BE2C (cell line): ENCODE measurements around the gene C19orf73.

ENCODE experiments used
- DNase-seq: peaks from one replicate; pipeline ENCODE4 v3.0.0-alpha.2; 2020
- H3K27me3 ChIP-seq: fragments of 250-450 bp; sonication (Bioruptor Pico); 2 replicates; pipeline ENCODE4 v1.5.1; 2020; ENCODE audit warnings: mild to moderate bottlenecking
- H3K36me3 ChIP-seq: fragments of 250-450 bp; sonication (Bioruptor Pico); 2 replicates; pipeline ENCODE4 v1.5.1; 2020; ENCODE audit warnings: mild to moderate bottlenecking
- H3K4me1 ChIP-seq: fragments of 250-450 bp; sonication (Bioruptor Pico); 2 replicates; pipeline ENCODE4 v1.5.1; 2020
- H3K4me3 ChIP-seq: 2 replicates; pipeline ENCODE4 v1.5.1; 2011; ENCODE audit warnings: low read depth, low read length
- H3K9me3 ChIP-seq: fragments of 250-450 bp; sonication (Bioruptor Pico); 2 replicates; pipeline ENCODE4 v1.5.1; 2020
- TF ChIP-seq, protein P1 (sequence below): IDR thresholded peaks from 2 replicates; pipeline ENCODE4 v1.5.1; 2012; ENCODE audit warnings: mild to moderate bottlenecking, low read depth, low read length

The C19orf73 gene

DNA sequence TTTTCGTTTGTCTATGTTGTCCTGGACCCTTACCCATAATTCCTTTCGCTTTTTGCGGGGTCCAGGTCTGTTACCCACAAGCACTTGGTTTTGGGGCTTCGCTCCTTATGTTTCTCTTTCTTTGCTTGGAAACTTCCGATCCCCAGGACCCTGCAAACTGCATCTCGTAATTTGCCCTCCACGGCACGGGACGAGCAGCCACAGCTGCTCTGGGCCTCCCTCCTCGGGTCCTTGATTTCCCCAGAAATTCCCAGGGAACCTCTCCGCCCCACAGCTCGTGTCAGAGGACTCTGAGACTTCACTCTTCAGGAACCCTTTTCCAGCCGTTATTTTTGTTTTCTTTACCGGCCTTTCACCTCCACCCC lies 33.1 kb downstream of the C19orf73 start:
- peaks cover 40% of the 10 kb centered on the region for H3K36me3 ChIP-seq
- no peaks in the 10 kb centered on the region for H3K9me3 ChIP-seq
- TF ChIP-seq, protein P1, sequence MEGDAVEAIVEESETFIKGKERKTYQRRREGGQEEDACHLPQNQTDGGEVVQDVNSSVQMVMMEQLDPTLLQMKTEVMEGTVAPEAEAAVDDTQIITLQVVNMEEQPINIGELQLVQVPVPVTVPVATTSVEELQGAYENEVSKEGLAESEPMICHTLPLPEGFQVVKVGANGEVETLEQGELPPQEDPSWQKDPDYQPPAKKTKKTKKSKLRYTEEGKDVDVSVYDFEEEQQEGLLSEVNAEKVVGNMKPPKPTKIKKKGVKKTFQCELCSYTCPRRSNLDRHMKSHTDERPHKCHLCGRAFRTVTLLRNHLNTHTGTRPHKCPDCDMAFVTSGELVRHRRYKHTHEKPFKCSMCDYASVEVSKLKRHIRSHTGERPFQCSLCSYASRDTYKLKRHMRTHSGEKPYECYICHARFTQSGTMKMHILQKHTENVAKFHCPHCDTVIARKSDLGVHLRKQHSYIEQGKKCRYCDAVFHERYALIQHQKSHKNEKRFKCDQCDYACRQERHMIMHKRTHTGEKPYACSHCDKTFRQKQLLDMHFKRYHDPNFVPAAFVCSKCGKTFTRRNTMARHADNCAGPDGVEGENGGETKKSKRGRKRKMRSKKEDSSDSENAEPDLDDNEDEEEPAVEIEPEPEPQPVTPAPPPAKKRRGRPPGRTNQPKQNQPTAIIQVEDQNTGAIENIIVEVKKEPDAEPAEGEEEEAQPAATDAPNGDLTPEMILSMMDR = no peak
- no peaks in the 10 kb centered on the region for H3K27me3 ChIP-seq
- DNase-seq = no peak
- H3K4me1 ChIP-seq = peaks cover 3% of the 10 kb centered on the region
- peak overlapping the region; percentile 76 for H3K4me3 ChIP-seq

DNA sequence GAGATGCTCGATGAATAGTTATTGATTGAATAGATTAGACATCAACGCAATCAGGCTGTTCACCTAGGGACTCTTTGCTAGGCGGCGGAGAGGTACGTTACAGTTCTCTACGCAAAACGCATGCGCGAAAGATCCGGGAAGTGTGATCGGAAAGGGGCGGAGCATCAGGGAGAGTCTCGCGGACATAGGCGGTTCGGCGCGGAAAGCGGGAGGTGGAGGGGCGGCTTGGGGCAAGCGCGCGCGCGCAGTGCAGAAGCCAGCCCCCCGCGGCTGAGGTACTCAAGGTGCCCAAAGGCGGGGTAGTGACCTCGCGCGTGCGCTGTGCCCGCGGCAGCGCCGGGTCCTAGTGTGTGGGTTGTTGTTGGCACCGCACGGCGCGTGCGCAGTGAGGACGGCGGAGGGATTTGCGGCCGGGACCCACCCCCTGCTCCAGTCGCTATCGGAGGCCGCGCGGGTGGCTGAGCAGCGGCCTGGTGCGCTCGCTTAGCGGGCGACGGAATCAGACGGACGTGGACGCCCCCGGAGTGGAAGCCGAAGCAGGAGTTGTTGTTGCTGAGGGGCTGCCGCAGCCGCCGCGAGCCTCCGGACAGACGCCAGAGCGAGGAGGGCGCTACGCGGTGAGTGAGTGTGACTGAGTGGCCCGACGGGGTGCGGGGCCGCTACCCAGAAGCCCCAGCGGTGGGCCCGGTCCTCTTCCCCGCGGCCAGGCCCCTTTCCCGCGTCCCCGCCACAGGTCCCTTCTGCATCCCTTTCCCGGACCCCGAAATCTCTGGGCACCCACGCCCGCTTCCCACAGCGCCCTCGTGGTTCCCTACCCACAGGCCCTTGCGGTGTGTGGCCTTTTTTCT lies 33.7 kb downstream of the C19orf73 start, which contains the start of gene SNRNP70:
TSS of gene SNRNP70 (plus strand) at position 432 of the 848 bp plus-strand sequence. CDS start 964 bp downstream, outside the sequence.
- H3K4me3 ChIP-seq = peak within 1 kb of the TSS; percentile 76
- peaks cover 34% of the 10 kb centered on the region for H3K36me3 ChIP-seq
- no peaks in the 10 kb centered on the region for H3K9me3 ChIP-seq
- H3K4me1 ChIP-seq = peaks cover 3% of the 10 kb centered on the region
- no peaks in the 10 kb centered on the region for H3K27me3 ChIP-seq
- DNase-seq = peak; percentile 100
- TF ChIP-seq, protein P1 = no peak

DNA sequence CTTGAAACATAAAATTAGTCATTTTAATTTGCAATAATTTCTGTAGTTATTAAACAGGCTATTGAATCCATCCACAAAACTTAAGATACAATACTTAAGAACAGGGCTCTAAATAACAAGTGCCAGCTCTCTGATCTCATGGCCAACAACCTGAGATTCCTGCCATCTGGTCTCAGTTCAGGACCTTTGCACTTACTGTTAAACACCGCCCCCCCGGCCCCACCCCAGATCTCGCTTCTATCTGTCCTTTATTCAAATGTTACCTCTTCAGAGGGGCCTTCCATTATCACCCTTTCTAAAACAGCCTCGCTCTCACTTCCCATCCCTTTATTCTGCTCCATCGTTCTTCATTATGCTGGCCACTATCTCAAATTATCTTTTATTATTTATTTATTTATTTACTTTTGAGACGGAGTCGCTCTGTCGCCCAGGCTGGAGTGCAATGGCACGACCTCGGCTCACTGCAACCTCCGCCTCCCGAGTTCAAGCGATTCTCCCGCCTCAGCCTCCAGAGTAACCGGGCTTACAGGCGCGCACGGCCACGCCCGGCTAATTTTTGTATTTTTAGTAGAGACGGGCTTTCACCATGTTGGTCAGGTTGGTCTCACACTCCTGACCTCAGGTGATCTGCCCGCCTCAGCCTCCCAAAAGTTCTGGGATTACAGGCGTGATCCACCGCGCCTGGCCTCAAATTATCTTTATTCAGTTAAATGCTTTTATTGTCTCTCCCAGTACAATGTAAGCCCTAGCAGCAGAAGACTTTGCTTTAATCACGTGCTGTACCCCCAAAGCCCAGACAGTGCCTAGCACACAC lies 34.5 kb downstream of the C19orf73 start:
- no peaks in the 10 kb centered on the region for H3K27me3 ChIP-seq
- peaks cover 3% of the 10 kb centered on the region for H3K4me1 ChIP-seq
- DNase-seq = no peak
- TF ChIP-seq, protein P1 = no peak
- H3K9me3 ChIP-seq = no peaks in the 10 kb centered on the region
- peaks cover 29% of the 10 kb centered on the region for H3K36me3 ChIP-seq
- H3K4me3 ChIP-seq = peak overlapping the region; percentile 76

DNA sequence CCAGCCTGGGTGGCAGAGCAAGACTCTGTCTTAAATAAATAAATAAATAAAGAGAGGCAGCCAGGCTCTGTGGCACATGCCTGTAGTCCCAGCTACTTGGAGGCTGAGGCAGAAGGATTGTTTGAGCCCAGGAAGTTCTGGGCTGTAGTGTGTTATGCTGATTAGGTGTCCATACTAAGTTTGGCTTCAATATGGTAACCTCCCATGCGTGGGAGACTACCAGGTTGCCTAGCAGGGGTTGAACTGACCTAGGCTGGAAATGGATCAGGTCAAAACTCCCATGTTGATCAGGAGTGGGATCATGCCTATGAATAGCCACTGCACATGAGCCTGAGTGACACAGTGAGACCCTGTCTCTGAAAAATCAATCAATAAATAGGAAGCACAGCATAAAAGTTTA lies 37.7 kb downstream of the C19orf73 start:
- no peak for DNase-seq
- H3K36me3 ChIP-seq = peaks cover 2% of the 10 kb centered on the region; the same call in 1 of the 2 replicates
- no peak overlapping the region for H3K4me3 ChIP-seq
- H3K4me1 ChIP-seq = peaks cover 3% of the 10 kb centered on the region
- H3K27me3 ChIP-seq = no peaks in the 10 kb centered on the region
- TF ChIP-seq, protein P1 = no peak
- H3K9me3 ChIP-seq = no peaks in the 10 kb centered on the region

DNA sequence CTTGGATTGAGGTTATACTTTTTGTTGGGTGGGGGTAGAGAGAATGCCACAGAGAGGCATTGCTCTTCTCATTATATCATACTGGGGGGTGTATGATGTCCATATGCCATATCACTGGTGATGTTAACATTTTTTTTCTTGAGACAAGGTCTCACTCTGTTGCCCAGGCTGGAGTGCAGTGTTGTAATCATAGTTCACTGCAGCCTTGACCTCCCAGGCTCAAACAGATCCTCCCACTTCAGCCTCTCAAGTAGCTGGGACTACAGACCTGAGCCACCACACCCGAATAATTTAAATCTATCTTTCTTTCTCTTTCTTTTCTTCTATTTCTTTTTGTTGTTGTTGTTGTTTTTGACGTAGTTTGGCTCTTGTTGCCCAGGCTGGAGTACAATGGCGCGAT lies 38.6 kb downstream of the C19orf73 start:
- TF ChIP-seq, protein P1 = no peak
- Histone ChIP-seq H3K27me3 (no peaks in the 10 kb centered on the region), H3K4me1 (peaks cover 3% of the 10 kb centered on the region), H3K9me3 (no peaks in the 10 kb centered on the region), H3K36me3 (no peaks in the 10 kb centered on the region), H3K4me3 (no peak overlapping the region)
- DNase-seq = no peak
